K562 (cell line): Measurements from ENCODE around the gene MIX23. TPM values are rescaled to one million over a fixed set of nuclear protein-coding genes. Genes with fewer than 3 reads are reported as not detected.

ENCODE experiments used
- ATF7 ChIP-seq: fragments of 450-650 bp; IDR thresholded peaks from 2 replicates; pipeline ENCODE4 v1.7.1; 2014; ENCODE audit warnings: mild to moderate bottlenecking, moderate library complexity
- CBFB ChIP-seq: sonication (generic); formaldehyde crosslinking; IDR thresholded peaks from 2 replicates; pipeline ENCODE4 v1.4.0; 2020; ENCODE audit warnings: mild to moderate bottlenecking, missing genetic modification reagents
- CGGBP1 ChIP-seq: fragments of 250-450 bp; sonication (Bioruptor Pico); IDR thresholded peaks from 2 replicates; pipeline ENCODE4 v1.9.0; 2021; ENCODE audit warnings: mild to moderate bottlenecking
- CTBP1 ChIP-seq: fragments of 450-650 bp; IDR thresholded peaks from 2 replicates; pipeline ENCODE4 v1.6.1; 2016; ENCODE audit warnings: borderline replicate concordance
- ELF2 ChIP-seq: fragments of 250-450 bp; sonication (Bioruptor Pico); IDR thresholded peaks from 2 replicates; pipeline ENCODE4 v1.5.0; 2021; ENCODE audit warnings: mild to moderate bottlenecking
- FOXK1 ChIP-seq: sonication (generic); formaldehyde crosslinking; IDR thresholded peaks from 2 replicates; pipeline ENCODE4 v1.8.0; 2022; ENCODE audit warnings: missing genetic modification reagents, mild to moderate bottlenecking, borderline replicate concordance
- MCM2 ChIP-seq: fragments of 450-650 bp; IDR thresholded peaks from 2 replicates; pipeline ENCODE4 v1.6.1; 2017; ENCODE audit warnings: low read depth, mild to moderate bottlenecking
- MCM7 ChIP-seq, 2 experiments: fragments of 450-650 bp; IDR thresholded peaks; 2 replicates each; pipeline ENCODE4 v1.6.1; 2016 to 2018
- MYNN ChIP-seq, 2 experiments: sonication (generic); formaldehyde crosslinking in 1 of 2; IDR thresholded peaks; 2 replicates each; pipeline versions ENCODE4 v1.5.0 to v1.6.1; 2016 to 2020; ENCODE audit warnings: antibody characterized with exemption in 1 of 2, missing genetic modification reagents in 1 of 2
- POLR2AphosphoS5 ChIP-seq: IDR thresholded peaks from 2 replicates; pipeline ENCODE4 v1.6.1; 2011; ENCODE audit warnings: mild to moderate bottlenecking, low read depth, low read length, moderate library complexity; ENCODE audit not compliant: control insufficient read depth, insufficient read depth
- PRMT5 ChIP-seq: sonication (generic); formaldehyde crosslinking; IDR thresholded peaks from 2 replicates; pipeline ENCODE4 v1.5.0; 2020; ENCODE audit warnings: missing genetic modification reagents
- RBM39 ChIP-seq: fragments of 200-400 bp; formaldehyde crosslinking; optimal IDR thresholded peaks from 2 replicates; pipeline ENCODE3; 2018; ENCODE audit warnings: low read depth, low read length
- RFX7 ChIP-seq: fragments of 250-450 bp; sonication (Bioruptor Pico); IDR thresholded peaks from 2 replicates; pipeline ENCODE4 v1.5.1; 2021; ENCODE audit warnings: mild to moderate bottlenecking
- STAT5B ChIP-seq: fragments of 250-450 bp; sonication (Bioruptor Pico); IDR thresholded peaks from 2 replicates; pipeline ENCODE4 v1.8.0; 2021; ENCODE audit warnings: mild to moderate bottlenecking, inconsistent platforms
- TAF15 ChIP-seq: fragments of 200-400 bp; formaldehyde crosslinking; IDR thresholded peaks from 2 replicates; pipeline ENCODE4 v1.6.1; 2017; ENCODE audit warnings: mild to moderate bottlenecking, low read depth, low read length, moderate library complexity
- TBP ChIP-seq: optimal IDR thresholded peaks from 2 replicates; pipeline ENCODE3; 2011; ENCODE audit warnings: low read depth, low read length, improper control_type of control experiment
- ZFP91 ChIP-seq: sonication (generic); formaldehyde crosslinking; IDR thresholded peaks from 2 replicates; pipeline ENCODE4 v1.8.0; 2022; ENCODE audit warnings: mild to moderate bottlenecking, missing genetic modification reagents
- ZNF174 ChIP-seq: fragments of 250-450 bp; sonication (Bioruptor Pico); IDR thresholded peaks from 2 replicates; pipeline ENCODE4 v1.4.0; 2020; ENCODE audit warnings: mild to moderate bottlenecking
- ZNF224 ChIP-seq: sonication (generic); formaldehyde crosslinking; IDR thresholded peaks from 2 replicates; pipeline ENCODE4 v1.8.0; 2022; ENCODE audit warnings: mild to moderate bottlenecking, missing genetic modification reagents
- ZNF551 ChIP-seq: fragments of 250-450 bp; sonication (Bioruptor Pico); IDR thresholded peaks from 2 replicates; pipeline ENCODE4 v1.5.0; 2021; ENCODE audit warnings: mild to moderate bottlenecking, moderate library complexity
- ZNF76 ChIP-seq: fragments of 250-450 bp; sonication (Bioruptor Pico); IDR thresholded peaks from 2 replicates; pipeline ENCODE4 v1.4.0; 2020; ENCODE audit warnings: mild to moderate bottlenecking, moderate library complexity, borderline replicate concordance
- polyA plus RNA-seq, 8 experiments: library from polyadenylated mRNA; depleted of rRNA in 4 of 8; stranded (reverse) in 5 of 8; unstranded in 3 of 8; fragments of >200 nt; fragmentation: Nextera tagmentation in 2 of 8; fragmentation: Illumina TruSeq in 1 of 8; extraction: Ambion mirVana in 2 of 8; extraction: Trizol in 1 of 8; gene quantifications; 2 replicates each; pipeline versions ENCODE4 v1.2.1 to v1.2.3, GENCODE V29; 2011 to 2014; ENCODE audit warnings: inconsistent platforms in 1 of 8, missing spikeins in 1 of 8
- total RNA-seq, 7 experiments: library from RNA; depleted of rRNA in 6 of 7; stranded (reverse); fragments of >200 nt in 6 of 7; fragmentation: Illumina TruSeq in 2 of 7; extraction: Trizol in 2 of 7; gene quantifications; 2 replicates each; pipeline versions ENCODE4 v1.2.1 to v1.2.3, GENCODE V29; 2011 to 2021; ENCODE audit warnings: low replicate concordance in 1 of 7
- TF ChIP-seq, protein P1 (sequence below): fragments of 450-650 bp; IDR thresholded peaks from 2 replicates; pipeline ENCODE4 v1.6.1; 2016
- TF ChIP-seq, protein P2 (sequence below): sonication (generic); formaldehyde crosslinking; IDR thresholded peaks from 2 replicates; pipeline ENCODE4 v1.4.0; 2020; ENCODE audit warnings: mild to moderate bottlenecking, missing genetic modification reagents

Gene MIX23
- total and polyA plus RNA-seq, 9 of the 15 experiments (the other 6 are each of a cell fraction or from before 2014, with no cell fraction given), result 45.5 to 185 (median 106) TPM

DNA sequence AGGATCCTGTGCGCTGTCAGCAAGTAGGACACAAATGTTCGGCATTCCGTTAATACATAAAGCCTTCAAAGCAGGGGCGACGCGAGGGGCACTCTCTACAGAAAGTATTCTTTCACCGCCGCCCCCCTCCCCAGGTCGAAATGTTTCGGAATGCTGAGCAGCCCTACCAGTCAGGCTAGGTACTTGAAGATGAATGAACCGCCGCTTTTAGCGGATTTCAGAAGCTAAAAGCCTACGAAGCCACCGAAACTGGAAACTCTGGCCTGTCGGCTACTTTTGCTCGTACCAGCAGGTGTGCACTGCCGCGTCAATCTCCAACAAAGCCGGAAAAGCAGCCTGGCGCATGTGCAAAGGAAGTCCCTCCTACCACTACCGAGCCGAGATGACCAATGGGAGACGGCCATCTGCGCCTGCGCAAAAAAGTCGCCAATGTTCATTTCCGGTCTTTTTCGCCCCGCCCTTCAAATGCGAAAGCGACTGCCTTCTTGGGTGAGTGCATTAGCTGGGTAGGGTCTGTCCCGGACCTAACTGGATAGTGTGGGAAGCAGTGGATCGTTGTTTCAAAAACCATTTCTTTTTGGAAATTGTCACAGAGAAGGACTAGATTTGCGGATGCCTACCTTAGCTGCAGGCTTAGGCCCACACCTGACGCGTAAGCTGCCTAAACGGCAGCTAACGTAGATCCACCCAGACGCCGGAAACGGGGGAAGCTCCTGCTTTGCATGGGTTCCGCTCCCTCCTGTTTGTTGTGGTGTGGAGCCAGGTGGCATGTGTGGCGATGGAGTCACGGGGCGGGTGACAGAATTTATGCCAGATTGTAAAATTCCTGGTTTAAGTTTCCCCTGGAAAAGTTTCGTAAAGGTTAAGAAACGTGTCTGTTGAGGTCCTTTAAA, 33.0 kb upstream of the MIX23 start, which contains the start of gene WDR5B (continued):
- TF ChIP-seq ZNF76 (CRISPR knock-in tag) (no peak), ELF2 (CRISPR knock-in tag) (no peak), ZNF174 (CRISPR knock-in tag) (no peak), TBP (peak; percentile 87), RBM39 (no peak), ZNF551 (CRISPR knock-in tag) (no peak), CBFB (no peak), RFX7 (CRISPR knock-in tag) (no peak), MCM7 (IDR thresholded peaks at IDR 0.05) (no peak), ZNF224 (CRISPR knock-in tag) (no peak), ATF7 (peak; percentile 75), POLR2AphosphoS5 (peak; percentile 92), MCM2 (no peak), MYNN (IDR thresholded peaks at IDR 0.05) (no peak), MYNN (CRISPR knock-in tag; IDR thresholded peaks at IDR 0.05) (no peak), CTBP1 (peak; percentile 33; the same call in 1 of the 2 replicates), TAF15 (no peak), PRMT5 (CRISPR knock-in tag) (no peak), FOXK1 (CRISPR knock-in tag) (0 out of 2 replicates have a peak, but pooled peaks have one; percentile 27), CGGBP1 (0 out of 2 replicates have a peak, but pooled peaks have one; percentile 24), STAT5B (CRISPR knock-in tag) (no peak), ZFP91 (CRISPR knock-in tag) (no peak)
- TF ChIP-seq, protein P1, sequence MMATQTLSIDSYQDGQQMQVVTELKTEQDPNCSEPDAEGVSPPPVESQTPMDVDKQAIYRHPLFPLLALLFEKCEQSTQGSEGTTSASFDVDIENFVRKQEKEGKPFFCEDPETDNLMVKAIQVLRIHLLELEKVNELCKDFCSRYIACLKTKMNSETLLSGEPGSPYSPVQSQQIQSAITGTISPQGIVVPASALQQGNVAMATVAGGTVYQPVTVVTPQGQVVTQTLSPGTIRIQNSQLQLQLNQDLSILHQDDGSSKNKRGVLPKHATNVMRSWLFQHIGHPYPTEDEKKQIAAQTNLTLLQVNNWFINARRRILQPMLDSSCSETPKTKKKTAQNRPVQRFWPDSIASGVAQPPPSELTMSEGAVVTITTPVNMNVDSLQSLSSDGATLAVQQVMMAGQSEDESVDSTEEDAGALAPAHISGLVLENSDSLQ, result peak; percentile 94
- TF ChIP-seq, protein P2, sequence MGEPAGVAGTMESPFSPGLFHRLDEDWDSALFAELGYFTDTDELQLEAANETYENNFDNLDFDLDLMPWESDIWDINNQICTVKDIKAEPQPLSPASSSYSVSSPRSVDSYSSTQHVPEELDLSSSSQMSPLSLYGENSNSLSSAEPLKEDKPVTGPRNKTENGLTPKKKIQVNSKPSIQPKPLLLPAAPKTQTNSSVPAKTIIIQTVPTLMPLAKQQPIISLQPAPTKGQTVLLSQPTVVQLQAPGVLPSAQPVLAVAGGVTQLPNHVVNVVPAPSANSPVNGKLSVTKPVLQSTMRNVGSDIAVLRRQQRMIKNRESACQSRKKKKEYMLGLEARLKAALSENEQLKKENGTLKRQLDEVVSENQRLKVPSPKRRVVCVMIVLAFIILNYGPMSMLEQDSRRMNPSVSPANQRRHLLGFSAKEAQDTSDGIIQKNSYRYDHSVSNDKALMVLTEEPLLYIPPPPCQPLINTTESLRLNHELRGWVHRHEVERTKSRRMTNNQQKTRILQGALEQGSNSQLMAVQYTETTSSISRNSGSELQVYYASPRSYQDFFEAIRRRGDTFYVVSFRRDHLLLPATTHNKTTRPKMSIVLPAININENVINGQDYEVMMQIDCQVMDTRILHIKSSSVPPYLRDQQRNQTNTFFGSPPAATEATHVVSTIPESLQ, result no peak
